Brain pericyte (primary cell): Measurements from ENCODE around the gene CHST2.
"Not testable (repeated sequence)": the region's sequence is repeated elsewhere in the genome, so short reads cannot be mapped to it uniquely, and the experiment has no call there.

Experiments
- DNase-seq: peaks from one replicate; pipeline ENCODE4 v3.0.0-alpha.2; 2012; ENCODE audit warnings: low read depth, low spot score

Gene CHST2, protein sequence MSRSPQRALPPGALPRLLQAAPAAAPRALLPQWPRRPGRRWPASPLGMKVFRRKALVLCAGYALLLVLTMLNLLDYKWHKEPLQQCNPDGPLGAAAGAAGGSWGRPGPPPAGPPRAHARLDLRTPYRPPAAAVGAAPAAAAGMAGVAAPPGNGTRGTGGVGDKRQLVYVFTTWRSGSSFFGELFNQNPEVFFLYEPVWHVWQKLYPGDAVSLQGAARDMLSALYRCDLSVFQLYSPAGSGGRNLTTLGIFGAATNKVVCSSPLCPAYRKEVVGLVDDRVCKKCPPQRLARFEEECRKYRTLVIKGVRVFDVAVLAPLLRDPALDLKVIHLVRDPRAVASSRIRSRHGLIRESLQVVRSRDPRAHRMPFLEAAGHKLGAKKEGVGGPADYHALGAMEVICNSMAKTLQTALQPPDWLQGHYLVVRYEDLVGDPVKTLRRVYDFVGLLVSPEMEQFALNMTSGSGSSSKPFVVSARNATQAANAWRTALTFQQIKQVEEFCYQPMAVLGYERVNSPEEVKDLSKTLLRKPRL

GRCh38 chr3:143119009-143119914, at the start of gene CHST2:
TSS of gene CHST2 (plus strand) at chr3:143119771. CDS start at chr3:143120817, 1,046 bp downstream.
- DNase-seq: no peak

DNA sequence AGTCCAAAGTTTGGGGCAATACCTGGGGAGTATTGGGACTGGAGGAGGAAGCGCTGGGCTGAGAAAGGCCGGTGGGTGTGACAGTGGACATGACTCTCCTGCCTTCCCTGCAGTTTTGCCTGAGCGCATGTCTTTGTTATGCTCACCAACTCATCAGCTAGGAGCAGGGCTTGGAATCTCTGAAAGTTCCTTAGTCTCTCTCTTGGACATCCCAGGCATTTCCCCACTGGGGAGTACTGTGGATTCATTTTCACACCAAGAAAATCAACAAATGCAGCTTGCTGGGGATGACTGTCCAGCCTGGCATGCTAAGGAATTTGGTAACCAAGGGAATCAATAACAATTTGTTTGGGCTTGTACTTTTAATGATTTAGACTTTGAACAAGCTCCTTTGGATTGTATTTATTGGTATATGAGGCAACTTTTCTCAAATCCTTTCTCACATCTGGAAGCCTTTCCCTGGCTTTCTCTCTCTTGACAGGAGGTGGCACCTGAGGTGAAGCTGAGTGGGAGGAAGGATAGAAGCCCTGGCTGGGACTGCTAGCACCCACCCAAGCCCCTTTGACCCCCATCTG, 48.5 kb upstream of the CHST2 start:
- DNase-seq: no peak

GRCh38 chr3:143071776-143072175, 47.8 kb upstream of the CHST2 start:
- no peak for DNase-seq

DNA sequence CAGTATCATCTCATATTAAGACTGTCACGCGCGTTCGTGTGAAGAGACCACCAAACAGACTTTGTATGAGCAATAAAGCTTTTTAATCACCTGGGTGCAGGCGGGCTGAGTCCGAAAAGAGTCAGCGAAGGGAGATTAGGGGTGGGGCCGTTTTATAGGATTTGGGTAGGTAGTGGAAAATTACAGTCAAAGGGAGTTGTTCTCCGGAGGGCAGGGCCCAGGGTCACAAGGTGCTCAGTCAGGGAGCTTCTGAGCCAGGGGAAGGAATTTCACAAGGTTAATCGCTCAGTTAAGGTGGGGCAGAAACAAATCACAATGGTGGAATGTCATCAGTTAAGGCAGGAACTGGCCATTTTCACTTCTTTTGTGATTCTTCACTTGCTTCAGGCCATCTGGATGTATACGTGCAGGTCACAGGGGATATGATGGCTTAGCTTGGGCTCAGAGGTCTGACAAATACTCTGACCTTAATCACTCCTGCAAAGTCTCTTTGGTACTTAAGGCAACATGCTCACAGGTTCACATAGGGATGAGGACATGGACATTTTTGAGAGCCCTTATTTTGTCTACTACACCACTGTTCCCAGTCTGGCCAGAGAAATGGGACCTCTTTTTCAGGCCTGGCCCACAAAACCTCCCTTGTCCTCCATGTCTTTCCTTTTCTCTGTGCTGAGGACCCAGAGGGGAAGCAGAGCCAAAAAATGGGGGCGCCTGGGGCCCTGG, 47.1 kb upstream of the CHST2 start:
- not testable (repeated sequence) for DNase-seq

DNA sequence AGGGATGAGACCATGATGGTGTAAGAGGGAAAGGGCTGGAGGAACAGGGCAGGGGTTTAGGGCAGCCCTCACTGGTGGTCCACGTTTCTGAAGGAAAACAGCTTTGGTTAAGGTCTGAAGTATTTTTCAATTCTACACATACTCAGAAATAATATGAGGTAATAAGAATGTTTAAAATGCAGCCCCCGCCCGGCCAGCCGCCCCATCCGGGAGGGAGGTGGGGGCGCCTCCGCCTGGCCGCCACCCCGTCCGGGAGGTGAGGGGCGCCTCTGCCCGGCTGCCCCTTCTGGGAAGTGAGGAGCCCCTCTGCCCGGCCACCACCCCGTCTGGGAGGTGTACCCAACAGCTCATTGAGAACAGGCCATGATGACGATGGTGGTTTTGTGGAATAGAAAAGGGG, 46.0 kb upstream of the CHST2 start:
- DNase-seq: not testable (repeated sequence)

GRCh38 chr3:143073983-143074382, 45.6 kb upstream of the CHST2 start:
- DNase-seq: not testable (repeated sequence)

DNA sequence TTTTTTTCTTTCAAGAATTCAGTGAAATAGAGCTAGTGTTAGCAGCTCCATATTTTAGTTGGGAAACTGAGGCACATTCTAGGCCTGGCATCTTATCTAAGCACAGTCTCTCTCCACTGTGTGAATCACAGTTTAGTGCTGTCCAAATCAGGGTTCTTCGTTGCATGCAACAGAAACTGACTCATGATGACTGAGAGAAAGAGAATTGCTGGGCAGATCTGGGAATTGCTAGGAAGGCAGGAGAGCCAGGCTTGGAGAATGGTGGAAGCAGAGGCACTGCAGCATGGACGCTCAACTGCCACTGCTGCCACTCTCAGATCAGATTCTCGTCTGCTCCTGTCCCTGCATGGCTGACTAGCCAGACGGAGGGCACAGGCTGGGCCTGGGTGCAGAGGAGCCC, 40.7 kb upstream of the CHST2 start:
- no peak for DNase-seq

- DNase-seq: no peak
Measured at GRCh38 chr3:143080196-143080595, 39.4 kb upstream of the CHST2 start.

GRCh38 chr3:143081365-143081764, 38.2 kb upstream of the CHST2 start:
- DNase-seq: no peak

- DNase-seq: no peak
Measured at GRCh38 chr3:143081844-143082778, 37.5 kb upstream of the CHST2 start.

GRCh38 chr3:143083781-143084180, 35.8 kb upstream of the CHST2 start:
- DNase-seq: no peak

- no peak for DNase-seq
Measured at GRCh38 chr3:143084856-143085731, 34.5 kb upstream of the CHST2 start.

- DNase-seq: no peak
Measured at GRCh38 chr3:143088835-143089234, 30.7 kb upstream of the CHST2 start.

DNA sequence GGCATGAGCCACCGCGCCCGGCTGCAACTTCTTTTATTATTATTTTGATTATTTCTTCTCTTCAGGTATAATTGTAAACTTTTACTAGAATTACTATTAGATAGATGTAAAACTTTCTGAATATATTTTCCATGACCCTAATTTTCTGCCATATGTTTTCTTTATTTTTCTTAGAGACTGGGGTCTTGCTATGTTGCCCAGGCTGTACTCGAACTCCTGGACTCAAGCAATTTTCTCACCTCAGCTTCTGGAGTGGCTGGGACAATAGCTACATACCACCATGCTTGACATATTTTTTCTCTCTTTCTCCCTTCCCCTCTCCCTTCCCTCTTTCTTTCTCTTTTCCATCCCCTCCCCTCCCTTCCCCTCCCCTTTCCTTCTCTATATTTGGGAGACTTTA, 29.6 kb upstream of the CHST2 start:
- no peak for DNase-seq

GRCh38 chr3:143090486-143090885, 29.1 kb upstream of the CHST2 start:
- DNase-seq: no peak

GRCh38 chr3:143090976-143091837, 28.4 kb upstream of the CHST2 start:
- DNase-seq: no peak

GRCh38 chr3:143092191-143092590, 27.4 kb upstream of the CHST2 start:
- no peak for DNase-seq

DNA sequence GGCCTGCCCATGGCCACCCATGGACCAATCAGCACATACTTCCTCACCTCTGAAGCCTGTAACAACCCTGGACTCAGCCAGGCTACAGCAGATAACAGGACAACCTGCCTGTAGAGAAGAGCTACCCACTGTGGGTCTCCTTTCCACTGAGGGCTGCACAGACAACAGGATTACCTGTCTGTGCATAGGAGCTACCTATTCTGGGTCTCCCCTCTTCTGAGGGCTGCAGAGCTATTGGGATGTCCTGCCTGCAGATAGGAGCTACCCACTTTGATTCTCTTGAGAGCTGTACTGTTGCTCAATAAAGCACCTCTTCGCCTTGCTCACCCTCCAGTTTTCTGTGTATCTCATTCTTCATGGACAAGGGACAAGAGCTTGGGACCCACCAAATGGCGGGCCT, 23.8 kb upstream of the CHST2 start:
- DNase-seq: no peak
